ENCODE measurements around the gene NAV2. TPM values are rescaled to one million over a fixed set of nuclear protein-coding genes. Genes with fewer than 3 reads are reported as not detected.

Gene NAV2
- polyA plus RNA-seq, 1 donor: 40.4 TPM

DNA sequence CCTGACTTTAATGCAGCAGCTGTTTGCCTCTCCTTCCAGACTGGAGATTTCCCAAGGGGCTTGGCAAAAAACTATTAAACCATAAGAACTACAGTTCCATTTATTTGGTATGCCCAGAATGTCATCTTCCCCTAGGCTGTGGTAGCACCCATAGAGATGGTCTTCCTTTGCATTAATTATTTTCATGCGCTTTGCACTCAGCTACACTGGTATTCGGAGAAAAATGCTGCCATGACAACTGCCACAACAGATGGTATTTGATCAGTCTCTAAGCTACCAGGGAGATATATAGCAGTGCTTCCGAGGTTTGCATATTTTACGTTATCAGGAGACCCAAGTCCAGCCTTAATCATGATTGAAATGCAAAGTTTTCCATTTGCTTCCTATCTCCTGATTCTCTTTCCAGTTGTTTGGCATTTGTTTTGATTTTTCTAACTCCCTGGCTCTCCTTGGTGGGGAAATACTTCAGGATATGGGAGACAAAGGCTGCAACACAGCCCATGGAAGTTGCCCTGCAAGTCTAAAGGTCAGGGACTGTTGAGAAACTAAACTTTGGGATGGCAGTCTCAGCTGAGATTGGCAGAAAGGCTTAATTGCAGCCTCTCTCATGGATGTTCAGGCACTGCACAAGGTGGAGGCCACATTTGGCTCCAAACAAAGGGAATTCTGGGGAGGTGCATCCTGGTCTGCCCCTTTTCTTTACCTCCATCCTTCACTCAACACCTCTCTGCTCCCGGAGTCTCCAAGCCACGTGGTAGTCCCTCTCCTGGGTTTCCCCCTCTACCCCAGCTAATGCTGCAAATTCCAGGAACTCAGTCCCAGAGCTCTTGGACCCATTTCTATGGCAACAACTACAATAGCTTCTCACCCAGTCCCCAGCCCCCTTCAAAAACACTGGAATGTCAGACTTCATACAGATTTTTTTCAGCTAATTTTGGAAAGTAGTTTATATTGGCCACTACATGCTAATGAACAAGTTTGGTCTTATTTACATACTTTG, 151.8 kb downstream of the NAV2 start:
- no peak for DNase-seq

DNA sequence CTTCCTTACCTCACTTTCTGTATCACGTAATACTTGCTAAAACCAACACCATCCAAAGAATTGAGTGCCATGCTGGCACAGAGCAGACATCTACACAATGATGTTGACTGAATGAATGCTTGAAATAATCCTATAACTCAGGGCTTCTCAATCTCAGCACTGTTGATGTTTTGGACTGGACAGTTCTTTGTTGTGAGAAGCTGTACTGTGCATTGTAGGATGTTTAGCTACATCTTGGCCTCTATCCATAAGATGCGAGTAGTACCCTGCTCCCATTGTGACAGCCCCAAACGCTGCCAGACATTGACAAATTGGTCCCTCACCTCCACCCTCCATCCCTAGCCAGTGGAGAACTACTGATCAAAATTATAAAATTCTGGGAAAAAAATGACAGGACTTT, 153.4 kb downstream of the NAV2 start:
- DNase-seq: no peak

DNA sequence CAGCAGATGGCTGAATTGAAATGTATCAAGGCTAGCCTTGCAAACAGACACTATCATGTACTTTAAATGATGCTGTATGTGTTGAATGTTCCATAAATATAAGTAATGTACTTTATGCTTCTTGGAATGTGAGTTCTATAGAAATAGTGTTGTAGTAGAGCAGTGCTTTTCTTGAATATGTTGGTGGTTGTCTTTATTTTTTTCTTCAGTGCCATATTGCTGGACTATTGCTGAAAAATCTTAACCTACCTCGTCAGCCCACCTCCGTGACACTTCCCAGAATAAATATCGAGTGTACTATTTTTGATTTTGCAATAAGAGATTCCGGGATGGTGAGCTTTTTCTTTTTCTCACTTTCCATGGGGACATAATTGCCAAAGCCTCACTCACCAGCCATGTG, 153.9 kb downstream of the NAV2 start:
- no peak for DNase-seq

DNA sequence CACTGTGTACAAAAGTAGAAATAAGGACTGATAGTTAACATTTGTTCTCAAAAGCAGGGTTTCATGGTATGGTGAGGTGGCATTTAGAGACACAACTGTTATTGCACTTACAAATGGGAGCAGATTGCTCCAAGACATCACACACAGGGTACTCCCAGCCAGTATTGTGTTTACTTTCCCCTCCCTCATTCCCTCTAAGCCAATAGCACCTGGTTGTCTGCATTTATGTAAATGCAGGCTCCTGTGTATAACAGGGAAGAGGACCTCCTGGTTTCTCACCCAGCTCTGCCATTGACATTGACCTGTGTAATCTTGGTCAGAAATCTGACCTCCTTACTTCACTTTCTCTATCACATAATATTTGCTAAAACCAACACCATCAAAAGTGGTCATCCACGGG, 154.4 kb downstream of the NAV2 start:
- no peak for DNase-seq

DNA sequence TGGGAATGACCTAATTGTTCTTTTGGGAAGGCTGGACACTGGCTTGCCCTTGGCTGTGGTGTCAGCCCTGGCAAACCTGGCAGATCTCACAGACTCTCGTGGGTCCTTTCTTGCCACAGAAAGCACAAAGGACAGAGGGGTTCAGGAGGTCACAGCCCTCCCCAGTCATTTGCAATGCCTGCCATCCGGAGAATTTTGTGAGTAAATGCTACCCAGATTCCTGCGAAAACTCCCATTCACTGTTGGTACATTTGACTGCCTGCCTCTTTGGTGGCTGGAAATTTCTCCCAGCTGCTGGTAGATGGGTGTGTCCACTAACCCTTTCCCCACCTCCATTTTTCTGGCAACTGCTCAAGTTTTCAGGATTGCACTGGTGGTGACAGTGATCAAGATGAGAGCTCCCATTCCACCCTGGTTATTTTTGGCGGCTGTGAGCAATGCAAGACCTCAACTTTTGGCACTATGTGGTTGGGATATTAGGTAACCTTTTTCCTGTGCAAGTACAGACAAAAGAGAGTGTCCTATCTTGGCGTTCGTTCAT, 155.7 kb downstream of the NAV2 start:
- DNase-seq: no peak

DNA sequence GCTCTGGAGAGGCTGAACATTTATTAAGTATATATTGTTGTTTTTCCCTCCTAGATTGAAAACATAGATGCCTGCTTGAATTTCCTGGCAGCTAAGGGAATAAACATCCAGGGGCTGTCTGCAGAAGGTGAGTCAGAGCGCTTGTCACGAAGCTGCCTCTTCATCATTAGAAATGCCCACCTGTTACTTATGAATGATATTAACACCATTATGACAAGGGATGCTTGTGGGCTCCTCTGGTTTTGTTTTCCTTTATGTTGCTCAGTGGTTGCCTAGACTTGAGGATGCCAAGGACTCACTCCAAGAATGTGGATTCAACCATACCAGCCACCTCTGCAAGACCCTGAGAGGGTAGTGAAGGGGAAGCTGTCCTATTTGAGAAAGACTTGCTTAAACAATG, 156.2 kb downstream of the NAV2 start:
- no peak for DNase-seq

DNA sequence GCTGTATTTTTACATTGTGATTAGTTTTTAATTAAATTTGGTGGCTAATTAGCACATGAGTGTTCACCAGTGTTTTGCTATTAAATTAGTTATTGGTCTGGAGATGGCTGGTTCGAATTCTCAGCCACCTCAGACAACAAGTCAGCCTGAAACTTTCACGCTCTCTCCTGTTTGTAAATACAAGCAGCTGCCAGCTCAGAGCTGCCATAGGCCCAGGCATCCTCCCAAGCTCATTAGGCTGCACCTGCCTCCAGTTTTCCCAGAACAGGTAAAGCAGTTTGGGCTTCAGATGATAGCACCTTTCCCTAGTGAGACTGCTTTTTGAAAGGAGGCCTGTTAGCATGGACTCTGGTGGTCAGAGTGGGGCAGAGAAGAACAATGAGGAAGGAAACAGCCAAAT, 156.8 kb downstream of the NAV2 start:
- DNase-seq: no peak

DNA sequence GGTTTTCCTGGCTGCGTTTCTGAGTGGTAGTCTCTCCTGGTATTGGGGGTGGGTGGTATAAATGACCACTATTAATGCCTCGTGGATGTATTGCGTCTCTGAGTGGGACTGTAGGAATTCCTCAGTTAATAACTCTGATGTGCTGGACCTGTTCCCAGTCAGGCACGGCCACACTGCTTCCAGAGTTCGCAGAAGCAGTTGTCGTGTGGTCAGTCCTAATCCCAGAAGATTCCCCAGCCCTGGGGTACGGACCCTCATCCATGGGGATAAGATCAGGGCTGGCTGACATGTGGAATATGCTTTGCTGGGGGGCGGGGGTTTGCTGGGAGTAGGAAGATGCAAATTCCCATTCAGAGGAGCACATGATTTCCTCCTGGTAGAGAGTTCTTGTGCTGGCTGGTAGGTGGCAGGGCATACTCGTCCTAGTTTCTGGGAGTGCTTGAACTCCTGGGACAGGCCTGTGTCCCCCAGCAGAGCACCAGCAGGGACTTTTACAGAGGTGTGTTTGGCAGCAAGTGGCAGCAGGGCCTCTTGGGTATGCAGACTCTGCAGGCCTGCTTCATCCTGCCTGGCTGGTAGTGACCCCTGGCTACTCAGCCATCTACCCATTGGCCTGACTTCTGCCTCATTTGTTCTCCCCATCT, 157.4 kb downstream of the NAV2 start:
- DNase-seq: no peak

DNA sequence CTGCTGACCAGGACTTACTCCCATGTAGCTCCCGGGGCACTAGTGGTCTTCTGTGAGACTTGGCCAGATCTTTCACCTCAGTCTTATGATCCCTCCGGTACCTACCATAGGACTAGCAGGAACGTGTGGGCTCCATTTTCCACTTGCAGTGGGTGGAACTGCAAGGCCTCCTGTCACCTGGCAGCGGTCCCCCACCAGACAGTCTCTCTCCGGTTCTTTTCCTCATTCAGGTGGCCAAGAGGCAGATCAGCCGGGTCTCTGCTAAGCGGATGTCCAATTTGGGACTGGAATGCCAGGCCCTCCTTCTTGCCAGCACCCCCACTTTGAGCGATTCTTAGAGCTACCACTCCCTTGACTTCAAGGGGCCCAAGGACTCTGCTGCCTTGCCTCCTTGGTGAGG, 158.9 kb downstream of the NAV2 start:
- no peak for DNase-seq

DNA sequence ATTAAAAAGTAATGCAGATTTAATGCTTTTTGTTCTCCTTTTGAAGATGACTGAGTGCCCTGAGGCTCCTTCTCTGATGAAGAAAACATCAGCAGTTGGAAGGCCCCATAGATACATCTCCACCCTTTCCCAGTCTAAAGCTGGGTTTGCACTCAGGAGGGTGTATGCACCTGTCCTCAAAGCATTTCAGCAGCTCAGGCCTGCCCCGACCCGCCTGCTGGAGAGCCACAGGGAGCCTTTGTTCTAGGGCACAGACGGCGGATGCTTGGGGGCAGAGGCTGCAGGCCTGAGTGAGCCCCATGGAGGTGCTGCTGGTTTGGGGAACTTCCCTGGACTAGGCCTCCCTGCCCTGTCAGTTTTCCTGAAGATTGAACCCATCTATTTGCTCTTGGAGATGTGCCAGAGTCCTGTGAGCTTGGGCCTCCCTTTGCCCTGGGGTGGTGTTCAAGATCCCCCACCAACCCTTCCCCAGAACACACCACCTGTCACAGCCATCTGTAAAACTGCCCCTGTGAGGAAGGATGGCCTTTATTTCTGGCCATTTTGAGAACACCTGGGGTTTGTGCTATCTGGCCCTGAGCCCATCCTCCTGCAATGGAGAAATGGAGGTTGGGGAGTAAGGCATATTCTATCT, 160.0 kb downstream of the NAV2 start:
- DNase-seq: no peak

DNA sequence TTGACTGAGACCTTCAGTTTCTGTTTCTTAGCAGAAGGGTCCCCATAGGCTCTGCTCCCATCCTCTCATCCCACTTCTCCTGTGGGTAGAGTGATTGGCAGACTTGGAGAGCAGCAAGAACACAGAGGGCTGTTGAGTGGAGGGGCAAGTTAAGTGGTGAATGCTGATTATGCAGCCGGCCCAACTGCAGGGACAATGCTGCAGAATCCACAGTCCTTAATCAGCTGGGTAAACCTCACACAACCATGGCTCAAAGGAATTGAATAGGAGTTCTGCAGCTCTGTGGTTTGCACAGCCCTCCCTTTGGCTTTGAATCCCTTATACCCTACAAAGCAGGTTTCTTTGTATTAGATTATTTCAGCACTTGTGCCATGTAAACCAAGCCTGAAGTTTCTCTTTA, 161.1 kb downstream of the NAV2 start:
- no peak for DNase-seq

DNA sequence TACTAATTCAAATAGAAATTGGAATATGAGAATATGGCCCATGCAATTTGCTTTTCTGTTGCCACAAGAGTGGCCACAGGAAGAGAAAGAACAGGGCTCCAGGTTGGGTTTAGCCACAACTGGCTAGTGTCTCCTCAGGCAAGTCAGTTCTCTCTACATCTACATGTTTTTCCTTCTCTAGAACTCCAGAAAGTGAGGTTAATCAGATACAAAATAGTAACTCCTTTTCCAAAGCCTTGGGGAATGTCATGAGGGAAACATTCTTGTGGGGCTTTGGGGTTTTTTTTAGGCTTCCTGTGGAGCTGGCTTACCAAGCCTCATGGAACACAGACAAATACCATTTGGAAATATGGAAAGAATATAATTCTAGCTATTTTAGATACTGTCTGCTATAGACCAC, 161.6 kb downstream of the NAV2 start:
- no peak for DNase-seq

DNA sequence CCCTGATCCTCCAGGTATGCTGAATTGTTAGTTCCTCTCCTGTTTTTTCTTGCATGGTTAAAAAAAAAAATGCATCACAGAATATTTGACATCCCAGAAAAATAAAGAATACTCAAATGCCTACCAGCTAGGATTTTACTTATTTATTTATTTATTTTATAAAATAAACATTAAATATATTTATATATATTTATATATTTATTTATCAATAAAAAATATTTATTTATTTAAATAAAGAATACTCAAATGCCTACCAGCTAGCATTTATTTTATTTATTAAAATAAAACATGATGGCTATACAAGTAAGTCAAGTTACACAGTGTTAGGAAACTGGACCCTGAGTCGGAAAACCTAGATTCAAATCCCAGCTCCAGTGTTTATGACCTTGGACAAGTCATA, 164.1 kb downstream of the NAV2 start:
- DNase-seq: no peak

DNA sequence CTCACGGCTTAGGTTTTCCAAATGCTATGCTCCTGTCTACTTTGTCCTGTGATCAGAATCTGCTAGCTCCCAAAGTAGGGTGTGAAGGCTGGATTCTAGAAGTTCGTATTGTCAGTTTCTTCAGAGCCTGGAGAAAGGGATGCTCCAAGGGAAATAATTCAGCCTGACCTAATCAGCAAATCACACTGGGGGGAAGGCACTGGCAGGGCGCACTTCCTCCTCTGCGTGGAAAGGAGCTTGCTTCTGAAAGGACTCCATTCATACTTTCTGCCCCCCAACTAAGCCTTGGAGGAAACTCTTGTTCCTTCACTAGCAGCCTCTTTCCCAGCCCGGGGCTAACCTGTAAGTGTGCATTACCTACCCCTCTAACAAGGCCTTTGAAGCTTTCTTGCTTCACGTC, 165.9 kb downstream of the NAV2 start:
- DNase-seq: no peak

DNA sequence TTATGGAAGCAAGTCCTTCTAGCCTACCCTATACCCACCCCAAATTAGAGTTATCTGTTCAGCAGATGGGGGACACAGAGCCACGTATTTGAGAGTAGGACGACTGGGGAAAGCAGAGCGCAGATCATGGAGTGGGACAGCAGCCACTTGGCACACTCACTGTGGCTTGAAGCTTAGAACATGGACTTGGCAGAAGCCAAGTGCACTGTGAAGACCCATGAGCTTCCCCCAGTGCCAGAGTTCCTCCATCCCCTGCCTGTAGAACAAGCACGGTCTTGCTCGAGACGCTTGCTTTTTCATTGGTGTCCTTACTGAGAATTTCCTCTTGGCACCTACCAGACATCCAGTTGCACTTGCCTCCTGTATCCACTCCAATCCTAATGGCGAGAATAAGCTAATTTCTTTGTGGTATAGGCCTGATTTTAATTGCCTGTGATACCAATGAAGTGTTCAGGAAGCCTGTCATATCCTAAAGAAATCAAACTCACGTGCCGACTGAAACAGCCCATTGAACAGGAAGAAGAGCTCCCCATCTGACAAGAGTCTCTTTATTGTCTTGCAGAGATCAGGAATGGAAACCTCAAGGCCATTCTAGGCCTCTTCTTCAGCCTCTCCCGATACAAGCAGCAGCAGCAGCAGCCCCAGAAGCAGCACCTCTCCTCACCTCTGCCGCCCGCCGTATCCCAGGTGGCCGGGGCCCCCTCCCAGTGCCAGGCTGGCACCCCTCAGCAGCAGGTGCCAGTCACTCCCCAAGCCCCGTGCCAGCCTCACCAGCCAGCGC, 166.9 kb downstream of the NAV2 start:
- no peak for DNase-seq

DNA sequence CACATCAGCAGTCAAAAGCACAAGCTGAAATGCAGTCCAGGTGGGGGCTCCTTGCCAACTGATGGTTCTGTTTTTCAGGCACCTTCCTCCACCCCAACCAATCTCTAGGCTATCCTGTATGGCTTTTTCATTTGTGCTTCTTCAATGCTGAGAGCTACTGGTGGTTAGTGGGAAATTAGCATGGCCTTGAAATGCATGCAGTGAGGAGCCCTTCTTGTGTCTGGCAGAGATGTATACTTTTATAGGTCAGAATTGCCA, 167.4 kb downstream of the NAV2 start:
- no peak for DNase-seq

DNA sequence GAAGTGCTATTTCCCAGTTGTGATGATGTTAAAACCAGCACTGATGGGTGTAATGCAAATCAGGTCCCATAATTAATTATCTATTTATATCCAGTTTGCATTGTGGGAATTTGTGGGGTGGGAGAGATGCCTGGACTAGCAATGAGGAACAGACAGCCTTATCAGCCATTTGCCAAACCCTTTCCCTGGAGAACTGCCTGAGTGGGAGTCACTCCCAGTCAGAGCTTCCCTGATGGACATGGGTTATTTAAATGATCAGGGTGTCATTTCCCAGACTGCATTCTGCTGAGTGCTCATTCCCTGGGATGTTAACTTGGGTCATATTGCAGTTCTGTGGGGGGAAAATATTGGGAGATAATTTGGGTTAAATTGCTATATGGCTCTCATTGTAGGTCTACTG, 168.5 kb downstream of the NAV2 start:
- DNase-seq: no peak

DNA sequence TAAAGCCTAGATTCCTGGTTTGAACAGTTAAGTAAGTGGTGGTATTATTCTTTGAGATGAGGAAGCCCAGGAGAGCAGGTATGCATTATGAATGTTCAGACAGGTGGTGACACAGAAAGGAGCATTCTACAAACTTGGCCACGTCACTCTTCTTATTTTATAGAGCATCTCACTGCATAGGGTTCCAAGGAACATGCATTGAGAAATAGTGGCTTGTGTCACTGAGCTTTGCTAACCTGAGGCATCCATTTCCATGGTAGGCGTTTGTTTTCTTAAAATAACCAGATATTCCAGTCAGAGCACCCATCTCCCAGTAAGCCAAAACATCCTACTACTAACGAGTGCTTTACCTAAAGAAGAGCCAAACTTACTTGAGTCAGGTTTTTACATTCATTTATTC, 169.7 kb downstream of the NAV2 start:
- DNase-seq: no peak

DNA sequence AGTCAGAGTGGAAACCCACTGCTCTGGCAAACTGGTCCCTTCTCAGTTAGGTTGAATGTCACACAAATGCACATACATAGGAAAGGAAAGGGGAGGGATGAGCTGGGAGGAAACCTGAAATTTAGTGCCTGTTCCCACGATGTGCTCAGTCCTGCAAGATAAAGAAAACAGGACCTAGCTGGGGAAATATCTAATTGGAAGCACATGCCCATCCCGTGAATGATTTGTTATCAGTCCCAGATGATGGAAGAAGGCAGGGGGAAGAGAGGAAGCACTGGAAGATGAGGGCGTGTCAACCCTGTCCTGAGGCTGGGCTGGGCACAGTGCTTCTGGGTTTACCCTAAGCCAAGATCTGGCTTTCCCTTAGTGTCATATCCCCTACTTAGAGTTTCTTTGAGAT, 173.9 kb downstream of the NAV2 start:
- DNase-seq: no peak

DNA sequence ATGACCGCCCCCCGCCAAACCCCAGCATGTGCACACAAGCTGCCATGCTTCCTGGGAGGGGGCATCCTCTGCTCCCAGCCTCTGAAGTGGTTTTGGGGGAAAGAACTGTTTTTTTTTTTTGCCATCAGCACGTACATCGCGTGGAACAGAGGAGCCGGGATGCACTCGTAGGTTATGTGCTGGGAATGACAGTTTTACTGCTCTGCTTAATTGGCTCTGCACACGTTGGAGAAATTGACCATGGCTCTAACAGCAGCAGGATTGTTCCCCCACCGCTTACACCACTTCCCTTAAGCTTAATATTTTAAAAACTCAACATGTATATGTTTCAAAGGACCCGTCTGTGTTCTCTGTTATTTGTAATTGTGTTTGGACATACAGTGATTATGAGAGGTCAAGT, 175.2 kb downstream of the NAV2 start:
- DNase-seq: no peak

DNA sequence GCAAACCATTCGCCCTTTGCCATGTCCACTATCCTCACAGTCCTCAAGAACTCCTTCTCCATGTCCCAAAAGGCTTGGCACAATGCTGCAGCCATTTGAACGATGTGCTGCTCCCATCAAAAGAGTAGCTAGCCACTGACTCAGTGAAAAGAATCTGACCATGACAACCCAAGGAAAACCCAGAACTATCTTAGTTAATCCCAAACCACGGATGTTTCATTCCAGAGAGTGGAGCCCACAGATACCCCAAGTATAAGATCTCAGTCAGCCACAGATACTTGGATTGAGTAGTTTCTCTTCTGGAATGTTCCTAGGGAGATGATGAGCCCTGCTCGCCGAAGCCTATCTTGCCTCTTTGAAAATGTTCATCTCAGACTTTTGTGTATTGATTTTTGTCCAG, 176.9 kb downstream of the NAV2 start:
- DNase-seq: no peak

DNA sequence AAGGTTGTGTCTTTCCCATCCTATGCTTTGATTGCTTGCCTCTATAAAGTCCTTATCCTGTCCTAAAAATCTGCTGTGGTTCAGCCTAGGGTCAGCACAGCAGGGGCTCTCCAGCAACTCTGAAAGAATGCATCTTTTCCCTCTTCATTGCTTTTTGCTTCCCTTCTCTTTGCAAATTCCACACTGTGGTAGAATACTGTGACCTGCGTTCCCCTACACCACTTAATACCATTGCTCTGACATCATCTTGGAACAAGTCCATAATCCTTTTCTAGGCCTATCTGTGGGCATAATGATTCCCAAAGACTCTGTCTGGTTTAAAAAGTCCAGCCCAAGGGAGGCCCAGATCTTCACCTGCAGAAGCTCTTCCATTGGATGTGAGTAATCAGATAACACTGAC, 177.7 kb downstream of the NAV2 start:
- no peak for DNase-seq
